K562 (cell line): Measurements from ENCODE around the gene CD101. TPM values are rescaled to one million over a fixed set of nuclear protein-coding genes. Genes with fewer than 3 reads are reported as not detected.

Experiments used
- ARID2 ChIP-seq: fragments of 450-650 bp; IDR thresholded peaks from 2 replicates; pipeline ENCODE4 v1.6.1; 2017; ENCODE audit warnings: antibody characterized with exemption, mild to moderate bottlenecking
- BRCA1 ChIP-seq, 2 experiments: fragments of 450-650 bp in 1 of 2; sonication (generic) in 1 of 2; formaldehyde crosslinking in 1 of 2; IDR thresholded peaks; 2 replicates each; pipeline versions ENCODE4 v1.5.0 to v1.6.1; 2017 to 2020; ENCODE audit warnings: mild to moderate bottlenecking in 1 of 2, missing genetic modification reagents in 1 of 2
- CC2D1A ChIP-seq: fragments of 450-650 bp; IDR thresholded peaks from 2 replicates; pipeline ENCODE4 v1.6.1; 2017; ENCODE audit warnings: mild to moderate bottlenecking
- EWSR1 ChIP-seq: fragments of 450-650 bp; IDR thresholded peaks from 2 replicates; pipeline ENCODE4 v1.6.1; 2018; ENCODE audit warnings: borderline replicate concordance, mild to moderate bottlenecking, low read depth, moderate library complexity; ENCODE audit not compliant: partially characterized antibody
- EZH2 ChIP-seq: IDR thresholded peaks from 2 replicates; pipeline ENCODE4 v1.6.1; 2012; ENCODE audit warnings: low read depth, mild to moderate bottlenecking, inconsistent platforms, low read length, borderline replicate concordance
- JUND ChIP-seq, 2 experiments: IDR thresholded peaks; 2 replicates in 1 of 2; 3 replicates in 1 of 2; pipeline ENCODE4 v1.6.1; 2011; ENCODE audit warnings: borderline replicate concordance in 2 of 2, low read depth in 2 of 2, low read length in 2 of 2, improper control_type of control experiment in 1 of 2, missing biosample characterization in 1 of 2, missing genetic modification characterization in 1 of 2, missing genetic modification reagents in 1 of 2
- NCOA4 ChIP-seq: fragments of 450-650 bp; IDR thresholded peaks from 2 replicates; pipeline ENCODE4 v1.6.1; 2018; ENCODE audit warnings: mild to moderate bottlenecking; ENCODE audit not compliant: partially characterized antibody
- NFYB ChIP-seq: IDR thresholded peaks from 2 replicates; pipeline ENCODE4 v1.6.1; 2011; ENCODE audit warnings: mild to moderate bottlenecking, moderate library complexity; ENCODE audit not compliant: insufficient read length; ENCODE audit errors: extremely low read depth
- PHB2 ChIP-seq: fragments of 450-650 bp; IDR thresholded peaks from 2 replicates; pipeline ENCODE4 v1.6.1; 2017; ENCODE audit warnings: low read depth
- PURB ChIP-seq: sonication (generic); formaldehyde crosslinking; IDR thresholded peaks from 2 replicates; pipeline ENCODE4 v1.9.0; 2021; ENCODE audit warnings: low read depth, mild to moderate bottlenecking, missing genetic modification reagents
- SP2 ChIP-seq: IDR thresholded peaks from 2 replicates; pipeline ENCODE4 v1.6.1; 2011; ENCODE audit warnings: mild to moderate bottlenecking, low read depth, low read length, moderate library complexity; ENCODE audit not compliant: poor library complexity, severe bottlenecking; ENCODE audit errors: extremely low read depth
- SRSF7 ChIP-seq: fragments of 200-400 bp; formaldehyde crosslinking; optimal IDR thresholded peaks from 2 replicates; pipeline ENCODE3; 2017; ENCODE audit warnings: mild to moderate bottlenecking, low read depth, low read length
- TEAD1 ChIP-seq, 2 experiments: fragments of 450-650 bp in 1 of 2; sonication (generic) in 1 of 2; formaldehyde crosslinking; IDR thresholded peaks; 2 replicates each; pipeline versions ENCODE4 v1.4.0 to v1.8.0; 2020 to 2022; ENCODE audit warnings: mild to moderate bottlenecking in 2 of 2, missing genetic modification reagents in 1 of 2
- ZNF174 ChIP-seq: fragments of 250-450 bp; sonication (Bioruptor Pico); IDR thresholded peaks from 2 replicates; pipeline ENCODE4 v1.4.0; 2020; ENCODE audit warnings: mild to moderate bottlenecking
- ZNF431 ChIP-seq: sonication (generic); formaldehyde crosslinking; IDR thresholded peaks from 2 replicates; pipeline ENCODE4 v1.8.0; 2022; ENCODE audit warnings: mild to moderate bottlenecking, missing genetic modification reagents
- polyA plus RNA-seq, 8 experiments: library from polyadenylated mRNA; depleted of rRNA in 4 of 8; stranded (reverse) in 5 of 8; unstranded in 3 of 8; fragments of >200 nt; fragmentation: Nextera tagmentation in 2 of 8; fragmentation: Illumina TruSeq in 1 of 8; extraction: Ambion mirVana in 2 of 8; extraction: Trizol in 1 of 8; gene quantifications; 2 replicates each; pipeline versions ENCODE4 v1.2.1 to v1.2.3, GENCODE V29; 2011 to 2014; ENCODE audit warnings: inconsistent platforms in 1 of 8, missing spikeins in 1 of 8
- total RNA-seq, 7 experiments: library from RNA; depleted of rRNA in 6 of 7; stranded (reverse); fragments of >200 nt in 6 of 7; fragmentation: Illumina TruSeq in 2 of 7; extraction: Trizol in 2 of 7; gene quantifications; 2 replicates each; pipeline versions ENCODE4 v1.2.1 to v1.2.3, GENCODE V29; 2011 to 2021; ENCODE audit warnings: low replicate concordance in 1 of 7
- TF ChIP-seq, protein P1 (sequence below), 2 experiments: fragments of 450-650 bp; formaldehyde crosslinking in 1 of 2; IDR thresholded peaks; 2 replicates each; pipeline versions ENCODE4 v1.4.0 to v1.6.1; 2014 to 2020; ENCODE audit warnings: mild to moderate bottlenecking in 2 of 2, borderline replicate concordance in 1 of 2, low read depth in 1 of 2
- TF ChIP-seq, protein P2 (sequence below): fragments of 250-450 bp; sonication (Bioruptor Pico); IDR thresholded peaks from 2 replicates; pipeline ENCODE4 v1.4.0; 2020; ENCODE audit warnings: mild to moderate bottlenecking, moderate library complexity

CD101 gene
- total and polyA plus RNA-seq, 9 of the 15 experiments (the other 6 are each of a cell fraction or from before 2014, with no cell fraction given): 0.04 to 1.1 (median 0.20) TPM

DNA sequence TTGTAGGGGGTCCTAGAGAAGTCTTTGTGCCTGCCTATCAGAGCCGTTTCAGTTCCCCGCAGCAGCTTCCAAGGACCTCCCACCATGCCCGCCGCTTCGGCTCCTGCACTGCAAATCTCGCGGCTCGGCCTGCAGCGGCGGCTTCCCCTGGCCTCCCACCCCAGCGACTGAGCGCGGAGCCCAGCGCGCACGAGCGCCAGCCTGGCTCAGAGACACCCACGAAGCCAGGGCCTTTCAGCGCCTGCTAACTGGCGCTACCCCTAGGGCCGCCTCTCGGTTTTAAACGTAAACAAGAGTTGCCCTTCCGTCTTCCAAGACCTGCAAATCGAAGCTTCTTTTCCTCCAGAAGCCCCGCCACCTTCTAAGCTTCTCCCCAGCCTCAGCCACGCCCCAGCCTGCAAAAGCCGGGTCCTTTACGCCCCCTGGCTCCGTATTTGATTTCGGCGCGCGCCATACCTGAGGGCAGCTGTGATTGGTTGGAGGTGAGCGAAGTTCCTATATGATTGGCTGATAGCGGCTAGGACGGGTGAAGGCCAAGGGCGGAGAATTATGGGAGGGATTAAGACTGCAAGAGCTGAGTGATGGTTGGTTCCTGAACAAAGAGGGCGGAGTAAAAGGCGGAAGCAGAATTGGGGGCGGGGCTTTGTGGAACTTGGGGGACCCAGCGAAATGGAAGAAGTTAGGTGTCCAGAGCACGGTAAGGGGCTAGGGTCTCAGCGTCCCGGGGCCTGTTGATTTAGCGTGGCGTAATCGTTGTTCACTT is 58.3 kb downstream of the CD101 start, which contains the start of gene TTF2 (continued):
- TF ChIP-seq, protein P1, sequence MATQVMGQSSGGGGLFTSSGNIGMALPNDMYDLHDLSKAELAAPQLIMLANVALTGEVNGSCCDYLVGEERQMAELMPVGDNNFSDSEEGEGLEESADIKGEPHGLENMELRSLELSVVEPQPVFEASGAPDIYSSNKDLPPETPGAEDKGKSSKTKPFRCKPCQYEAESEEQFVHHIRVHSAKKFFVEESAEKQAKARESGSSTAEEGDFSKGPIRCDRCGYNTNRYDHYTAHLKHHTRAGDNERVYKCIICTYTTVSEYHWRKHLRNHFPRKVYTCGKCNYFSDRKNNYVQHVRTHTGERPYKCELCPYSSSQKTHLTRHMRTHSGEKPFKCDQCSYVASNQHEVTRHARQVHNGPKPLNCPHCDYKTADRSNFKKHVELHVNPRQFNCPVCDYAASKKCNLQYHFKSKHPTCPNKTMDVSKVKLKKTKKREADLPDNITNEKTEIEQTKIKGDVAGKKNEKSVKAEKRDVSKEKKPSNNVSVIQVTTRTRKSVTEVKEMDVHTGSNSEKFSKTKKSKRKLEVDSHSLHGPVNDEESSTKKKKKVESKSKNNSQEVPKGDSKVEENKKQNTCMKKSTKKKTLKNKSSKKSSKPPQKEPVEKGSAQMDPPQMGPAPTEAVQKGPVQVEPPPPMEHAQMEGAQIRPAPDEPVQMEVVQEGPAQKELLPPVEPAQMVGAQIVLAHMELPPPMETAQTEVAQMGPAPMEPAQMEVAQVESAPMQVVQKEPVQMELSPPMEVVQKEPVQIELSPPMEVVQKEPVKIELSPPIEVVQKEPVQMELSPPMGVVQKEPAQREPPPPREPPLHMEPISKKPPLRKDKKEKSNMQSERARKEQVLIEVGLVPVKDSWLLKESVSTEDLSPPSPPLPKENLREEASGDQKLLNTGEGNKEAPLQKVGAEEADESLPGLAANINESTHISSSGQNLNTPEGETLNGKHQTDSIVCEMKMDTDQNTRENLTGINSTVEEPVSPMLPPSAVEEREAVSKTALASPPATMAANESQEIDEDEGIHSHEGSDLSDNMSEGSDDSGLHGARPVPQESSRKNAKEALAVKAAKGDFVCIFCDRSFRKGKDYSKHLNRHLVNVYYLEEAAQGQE (IDR thresholded peaks at IDR 0.05; ENCODE audit: borderline replicate concordance): peak; percentile 6; the same call in 1 of the 2 replicates
- TF ChIP-seq, protein P1 (CRISPR knock-in tag; IDR thresholded peaks at IDR 0.05; ENCODE audit: low read depth): peak; percentile 70; the same call in 1 of the 2 replicates
- TF ChIP-seq SRSF7 (no peak), ZNF431 (CRISPR knock-in tag) (peak; percentile 32; the same call in 1 of the 2 replicates), EWSR1 (no peak), ARID2 (no peak), JUND (IDR thresholded peaks at IDR 0.05; ENCODE audit: borderline replicate concordance, low read depth, low read length) (peak; percentile 49; the same call in 1 of the 2 replicates), JUND (tag; IDR thresholded peaks at IDR 0.05; ENCODE audit: borderline replicate concordance, low read depth, low read length) (no peak; the same call in 2 of the 3 replicates), SP2 (peak; percentile 63), CC2D1A (peak; percentile 58; the same call in 1 of the 2 replicates), NFYB (peak; percentile 88), PURB (no peak), PHB2 (no peak), ZNF174 (CRISPR knock-in tag) (no peak), BRCA1 (IDR thresholded peaks at IDR 0.05) (no peak), BRCA1 (CRISPR knock-in tag; IDR thresholded peaks at IDR 0.05) (no peak), TEAD1 (CRISPR knock-in tag; IDR thresholded peaks at IDR 0.05) (peak in 1 of 2 experiments; percentile 84; a peak in 2 of 4 replicates), EZH2 (no peak), NCOA4 (no peak)
- TF ChIP-seq, protein P2, sequence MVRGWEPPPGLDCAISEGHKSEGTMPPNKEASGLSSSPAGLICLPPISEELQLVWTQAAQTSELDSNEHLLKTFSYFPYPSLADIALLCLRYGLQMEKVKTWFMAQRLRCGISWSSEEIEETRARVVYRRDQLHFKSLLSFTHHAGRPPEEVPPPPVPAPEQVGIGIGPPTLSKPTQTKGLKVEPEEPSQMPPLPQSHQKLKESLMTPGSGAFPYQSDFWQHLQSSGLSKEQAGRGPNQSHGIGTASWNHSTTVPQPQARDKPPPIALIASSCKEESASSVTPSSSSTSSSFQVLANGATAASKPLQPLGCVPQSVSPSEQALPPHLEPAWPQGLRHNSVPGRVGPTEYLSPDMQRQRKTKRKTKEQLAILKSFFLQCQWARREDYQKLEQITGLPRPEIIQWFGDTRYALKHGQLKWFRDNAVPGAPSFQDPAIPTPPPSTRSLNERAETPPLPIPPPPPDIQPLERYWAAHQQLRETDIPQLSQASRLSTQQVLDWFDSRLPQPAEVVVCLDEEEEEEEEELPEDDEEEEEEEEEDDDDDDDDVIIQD (CRISPR knock-in tag): no peak
